ENCODE measurements around the gene CYTH2.

Gene CYTH2

GRCh38 chr19:48455908-48456562 lies 13.1 kb upstream of the CYTH2 start:
- no peaks in the 10 kb centered on the region for H3K27me3 ChIP-seq (ENCODE audit: insufficient read depth, poor library complexity, severe bottlenecking)

DNA sequence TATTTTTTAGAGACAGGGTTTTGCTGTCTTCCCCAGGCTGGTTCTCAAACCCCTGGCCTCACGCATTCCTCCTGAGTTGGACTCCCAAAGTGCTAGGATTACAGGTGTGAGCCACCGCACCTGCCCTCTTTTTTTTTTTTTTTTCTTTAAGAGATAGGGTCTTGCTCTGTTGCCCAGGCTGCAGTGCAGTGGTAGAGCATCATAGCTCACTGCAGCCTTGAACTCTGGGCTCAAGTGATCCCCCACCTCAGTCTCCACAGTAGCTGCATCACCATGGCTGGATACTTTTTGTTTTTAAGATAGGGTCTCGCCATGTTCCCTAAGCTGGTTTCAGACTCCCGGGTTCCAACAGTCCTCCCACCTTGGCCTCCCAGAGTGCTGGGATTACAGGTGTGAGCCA lies 12.3 kb upstream of the CYTH2 start:
- Histone ChIP-seq H3K4me3 (replicated peaks; ENCODE audit: insufficient read depth, low read length) (no peak overlapping the region), H3K27ac (replicated peaks) (no peak overlapping the region), H3K27me3 (ENCODE audit: insufficient read depth, poor library complexity, severe bottlenecking) (no peaks in the 10 kb centered on the region)
- TF ChIP-seq CTCF (IDR thresholded peaks at IDR 0.05; ENCODE audit: insufficient read depth, low read length), result no peak
- TF ChIP-seq, protein P1, sequence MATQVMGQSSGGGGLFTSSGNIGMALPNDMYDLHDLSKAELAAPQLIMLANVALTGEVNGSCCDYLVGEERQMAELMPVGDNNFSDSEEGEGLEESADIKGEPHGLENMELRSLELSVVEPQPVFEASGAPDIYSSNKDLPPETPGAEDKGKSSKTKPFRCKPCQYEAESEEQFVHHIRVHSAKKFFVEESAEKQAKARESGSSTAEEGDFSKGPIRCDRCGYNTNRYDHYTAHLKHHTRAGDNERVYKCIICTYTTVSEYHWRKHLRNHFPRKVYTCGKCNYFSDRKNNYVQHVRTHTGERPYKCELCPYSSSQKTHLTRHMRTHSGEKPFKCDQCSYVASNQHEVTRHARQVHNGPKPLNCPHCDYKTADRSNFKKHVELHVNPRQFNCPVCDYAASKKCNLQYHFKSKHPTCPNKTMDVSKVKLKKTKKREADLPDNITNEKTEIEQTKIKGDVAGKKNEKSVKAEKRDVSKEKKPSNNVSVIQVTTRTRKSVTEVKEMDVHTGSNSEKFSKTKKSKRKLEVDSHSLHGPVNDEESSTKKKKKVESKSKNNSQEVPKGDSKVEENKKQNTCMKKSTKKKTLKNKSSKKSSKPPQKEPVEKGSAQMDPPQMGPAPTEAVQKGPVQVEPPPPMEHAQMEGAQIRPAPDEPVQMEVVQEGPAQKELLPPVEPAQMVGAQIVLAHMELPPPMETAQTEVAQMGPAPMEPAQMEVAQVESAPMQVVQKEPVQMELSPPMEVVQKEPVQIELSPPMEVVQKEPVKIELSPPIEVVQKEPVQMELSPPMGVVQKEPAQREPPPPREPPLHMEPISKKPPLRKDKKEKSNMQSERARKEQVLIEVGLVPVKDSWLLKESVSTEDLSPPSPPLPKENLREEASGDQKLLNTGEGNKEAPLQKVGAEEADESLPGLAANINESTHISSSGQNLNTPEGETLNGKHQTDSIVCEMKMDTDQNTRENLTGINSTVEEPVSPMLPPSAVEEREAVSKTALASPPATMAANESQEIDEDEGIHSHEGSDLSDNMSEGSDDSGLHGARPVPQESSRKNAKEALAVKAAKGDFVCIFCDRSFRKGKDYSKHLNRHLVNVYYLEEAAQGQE (IDR thresholded peaks at IDR 0.05; ENCODE audit: insufficient replicate concordance, low read depth), result no peak
- no peak for TF ChIP-seq GABPA (IDR thresholded peaks at IDR 0.05; ENCODE audit: low read depth)
- DNase-seq (ENCODE audit: low read depth in 1 of 2, low spot score in 1 of 2), result no peak

More at GRCh38 chr19:48455908-48456562, 13.1 kb upstream of the CYTH2 start:
- H3K27ac ChIP-seq (replicated peaks), result no peak overlapping the region
- TF ChIP-seq, protein P1 (IDR thresholded peaks at IDR 0.05; ENCODE audit: insufficient replicate concordance, low read depth), result no peak
- no peak for TF ChIP-seq CTCF (IDR thresholded peaks at IDR 0.05; ENCODE audit: insufficient read depth, low read length)
- no peak for TF ChIP-seq GABPA (IDR thresholded peaks at IDR 0.05; ENCODE audit: low read depth)
- no peak for TF ChIP-seq SPI1 (IDR thresholded peaks at IDR 0.05; ENCODE audit: borderline replicate concordance, low read depth)
- no peak for TF ChIP-seq POLR2AphosphoS5 (IDR thresholded peaks at IDR 0.05; ENCODE audit: low read depth)
- no peak overlapping the region for H3K4me3 ChIP-seq (replicated peaks; ENCODE audit: insufficient read depth, low read length)
- no peak for DNase-seq (ENCODE audit: low read depth in 1 of 2, low spot score in 1 of 2)

GRCh38 chr19:48458016-48458415 lies 11.2 kb upstream of the CYTH2 start:
- TF ChIP-seq POLR2AphosphoS5 (IDR thresholded peaks at IDR 0.05; ENCODE audit: low read depth) (no peak), GABPA (IDR thresholded peaks at IDR 0.05; ENCODE audit: low read depth) (no peak)
- TF ChIP-seq, protein P1 (IDR thresholded peaks at IDR 0.05; ENCODE audit: insufficient replicate concordance, low read depth), result no peak
- peak in 1 of 2 experiments; percentile 25 for DNase-seq (ENCODE audit: low read depth in 1 of 2, low spot score in 1 of 2)
- Histone ChIP-seq H3K27ac (replicated peaks) (no peak overlapping the region), H3K4me3 (replicated peaks; ENCODE audit: insufficient read depth, low read length) (no peak overlapping the region), H3K27me3 (ENCODE audit: insufficient read depth, poor library complexity, severe bottlenecking) (no peaks in the 10 kb centered on the region)
